Sigmoid colon (tissue), 4 donors: ENCODE measurements around the gene COL5A1.
"Not testable (repeated sequence)": the region's sequence is repeated elsewhere in the genome, so short reads cannot be mapped to it uniquely, and the experiment has no call there.

ENCODE experiments used
- CTCF ChIP-seq, 4 experiments: fragments of 450-650 bp in 3 of 4; fragments of 200-600 bp in 1 of 4; IDR thresholded peaks; one replicate each; pipeline ENCODE4 v1.5.1; 2016 to 2019; ENCODE audit warnings: antibody characterized with exemption in 4 of 4, mild to moderate bottlenecking in 3 of 4, moderate library complexity in 2 of 4
- EP300 ChIP-seq, 4 donors: sonication (generic); formaldehyde crosslinking; IDR thresholded peaks; one replicate each; pipeline ENCODE4 v1.6.1; 2017; ENCODE audit warnings: antibody characterized with exemption in 4 of 4

- TF ChIP-seq CTCF, EP300 (IDR thresholded peaks at IDR 0.05): not testable (repeated sequence)
Observed at GRCh38 chr9:134857451-134857850, 215.8 kb downstream of the COL5A1 start.
